ENCODE data around the gene MLLT6.
A peak's percentile ranks its signal among the peaks of the same experiment; 100 is the strongest.

MLLT6 gene

DNA sequence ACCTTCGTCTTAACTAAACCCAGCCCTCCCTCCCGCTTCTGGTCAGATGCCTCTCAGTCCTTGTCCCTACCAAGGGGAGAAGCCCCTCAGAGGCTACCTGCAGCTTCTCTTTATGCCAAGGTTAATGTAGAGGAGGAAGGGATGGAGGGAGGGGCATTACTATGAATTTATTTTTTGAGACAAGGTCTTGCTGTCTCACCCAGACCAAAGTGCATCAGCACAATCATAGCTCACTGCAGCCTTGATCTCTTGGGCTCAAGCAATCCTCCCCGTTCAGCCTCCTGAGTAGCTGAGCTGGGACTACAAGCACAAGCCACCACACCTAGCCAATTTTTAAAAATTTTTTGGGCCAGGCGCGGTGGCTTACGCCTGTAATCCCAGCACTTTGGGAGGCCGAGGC lies 45.7 kb upstream of the MLLT6 start:
- CTCF ChIA-PET, result interaction anchor here (0.6 kb wide), 1 partner anchor 459 kb away, joined by 5 read pairs; no protein-coding TSS in a partner anchor
- TF ChIP-seq, protein P1, sequence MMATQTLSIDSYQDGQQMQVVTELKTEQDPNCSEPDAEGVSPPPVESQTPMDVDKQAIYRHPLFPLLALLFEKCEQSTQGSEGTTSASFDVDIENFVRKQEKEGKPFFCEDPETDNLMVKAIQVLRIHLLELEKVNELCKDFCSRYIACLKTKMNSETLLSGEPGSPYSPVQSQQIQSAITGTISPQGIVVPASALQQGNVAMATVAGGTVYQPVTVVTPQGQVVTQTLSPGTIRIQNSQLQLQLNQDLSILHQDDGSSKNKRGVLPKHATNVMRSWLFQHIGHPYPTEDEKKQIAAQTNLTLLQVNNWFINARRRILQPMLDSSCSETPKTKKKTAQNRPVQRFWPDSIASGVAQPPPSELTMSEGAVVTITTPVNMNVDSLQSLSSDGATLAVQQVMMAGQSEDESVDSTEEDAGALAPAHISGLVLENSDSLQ (IDR thresholded peaks at IDR 0.05), result no peak
- TF ChIP-seq SP1 (IDR thresholded peaks at IDR 0.05), result no peak
- TF ChIP-seq ELF4 (IDR thresholded peaks at IDR 0.05), result no peak
- no peak for TF ChIP-seq FOXK2 (IDR thresholded peaks at IDR 0.05)
- TF ChIP-seq ARNT (IDR thresholded peaks at IDR 0.05), result no peak
- TF ChIP-seq FOXM1 (IDR thresholded peaks at IDR 0.05; ENCODE audit: borderline replicate concordance), result no peak
- no peak for TF ChIP-seq BHLHE40 (IDR thresholded peaks at IDR 0.05; ENCODE audit: borderline replicate concordance)
- no peak for TF ChIP-seq ZNF384 (IDR thresholded peaks at IDR 0.05)
- TF ChIP-seq NFRKB (IDR thresholded peaks at IDR 0.05), result no peak
- TF ChIP-seq L3MBTL2 (conservative IDR thresholded peaks at IDR 0.05), result no peak
- TF ChIP-seq SUZ12 (IDR thresholded peaks at IDR 0.05), result no peak
- TF ChIP-seq HDGF (IDR thresholded peaks at IDR 0.05; ENCODE audit: borderline replicate concordance), result no peak
- no peak for TF ChIP-seq TARDBP (IDR thresholded peaks at IDR 0.05)
- no peak for TF ChIP-seq LEF1 (IDR thresholded peaks at IDR 0.05; ENCODE audit: borderline replicate concordance)
- TF ChIP-seq FOXA1 (IDR thresholded peaks at IDR 0.05), result no peak
- no peak for TF ChIP-seq CTBP1 (IDR thresholded peaks at IDR 0.05; ENCODE audit: borderline replicate concordance)
- POLR2A ChIA-PET, result no interaction called here
- no peak for DNase-seq (ENCODE audit: extremely low spot score)

DNA sequence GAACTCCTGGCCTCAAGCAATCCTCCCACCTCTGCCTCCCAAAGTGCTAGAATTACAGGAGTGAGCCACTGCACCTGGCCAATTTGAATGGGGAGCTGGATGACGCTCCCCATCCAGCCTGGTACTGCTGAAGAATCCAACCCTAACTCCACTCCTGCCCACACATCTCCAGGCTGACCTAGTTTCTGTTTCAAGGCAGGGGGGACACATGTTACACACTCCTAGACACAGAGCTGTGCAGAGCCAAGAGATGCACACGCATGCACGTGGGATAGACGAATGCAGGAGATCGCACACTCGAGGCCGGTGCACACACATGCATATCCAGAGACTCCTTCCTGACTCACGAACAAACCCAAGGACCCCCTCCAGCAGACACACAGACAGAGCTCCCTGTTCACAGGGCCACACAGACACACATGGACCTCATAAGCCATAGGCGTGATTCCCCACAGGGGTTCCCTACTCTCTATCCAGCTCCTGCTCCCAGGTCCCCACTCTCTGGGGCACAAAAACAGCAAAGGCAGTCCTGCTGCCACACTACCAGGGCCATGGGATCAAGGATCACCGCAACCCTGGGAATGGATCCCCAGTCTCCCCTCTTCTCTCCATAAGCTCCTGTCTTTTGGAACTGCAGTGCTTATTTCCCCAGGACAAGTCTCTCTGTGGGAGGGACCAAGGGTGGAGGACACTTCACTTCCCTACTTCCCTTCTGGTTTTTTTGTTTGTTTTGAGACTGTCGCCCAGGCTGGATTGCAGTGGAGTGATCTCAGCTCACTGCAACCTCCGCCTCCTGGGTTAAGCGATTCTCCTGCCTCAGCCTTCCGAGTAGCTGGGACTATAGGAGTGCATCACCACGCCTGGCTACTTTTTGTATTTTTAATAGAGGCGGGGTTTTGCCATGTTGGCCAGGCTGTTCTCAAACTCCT lies 44.7 kb upstream of the MLLT6 start:
- ChIA-PET POLR2A (interaction anchor here (0.6 to 1.0 kb wide), 2 partner anchors 64 to 102 kb away, joined by 3 to 4 read pairs; no protein-coding TSS in a partner anchor), CTCF (interaction anchor here (0.6 to 2.3 kb wide), 6 partner anchors 9 to 126 kb away, joined by 3 to 8 read pairs (median 4); partner anchors contain the start of gene SRCIN1)
- DNase-seq (ENCODE audit: extremely low spot score), result no peak
- no peak for TF ChIP-seq TARDBP (IDR thresholded peaks at IDR 0.05)
- no peak for TF ChIP-seq HDGF (IDR thresholded peaks at IDR 0.05; ENCODE audit: borderline replicate concordance)
- TF ChIP-seq LEF1 (IDR thresholded peaks at IDR 0.05; ENCODE audit: borderline replicate concordance), result no peak
- no peak for TF ChIP-seq FOXK2 (IDR thresholded peaks at IDR 0.05)
- no peak for TF ChIP-seq FOXM1 (IDR thresholded peaks at IDR 0.05; ENCODE audit: borderline replicate concordance)
- TF ChIP-seq NFRKB (IDR thresholded peaks at IDR 0.05), result no peak
- TF ChIP-seq CTBP1 (IDR thresholded peaks at IDR 0.05; ENCODE audit: borderline replicate concordance), result no peak
- TF ChIP-seq, protein P1 (IDR thresholded peaks at IDR 0.05), result no peak
- no peak for TF ChIP-seq L3MBTL2 (conservative IDR thresholded peaks at IDR 0.05)
- no peak for TF ChIP-seq SP1 (IDR thresholded peaks at IDR 0.05)
- no peak for TF ChIP-seq ARNT (IDR thresholded peaks at IDR 0.05)
- TF ChIP-seq FOXA1 (IDR thresholded peaks at IDR 0.05), result no peak
- no peak for TF ChIP-seq SUZ12 (IDR thresholded peaks at IDR 0.05)

DNA sequence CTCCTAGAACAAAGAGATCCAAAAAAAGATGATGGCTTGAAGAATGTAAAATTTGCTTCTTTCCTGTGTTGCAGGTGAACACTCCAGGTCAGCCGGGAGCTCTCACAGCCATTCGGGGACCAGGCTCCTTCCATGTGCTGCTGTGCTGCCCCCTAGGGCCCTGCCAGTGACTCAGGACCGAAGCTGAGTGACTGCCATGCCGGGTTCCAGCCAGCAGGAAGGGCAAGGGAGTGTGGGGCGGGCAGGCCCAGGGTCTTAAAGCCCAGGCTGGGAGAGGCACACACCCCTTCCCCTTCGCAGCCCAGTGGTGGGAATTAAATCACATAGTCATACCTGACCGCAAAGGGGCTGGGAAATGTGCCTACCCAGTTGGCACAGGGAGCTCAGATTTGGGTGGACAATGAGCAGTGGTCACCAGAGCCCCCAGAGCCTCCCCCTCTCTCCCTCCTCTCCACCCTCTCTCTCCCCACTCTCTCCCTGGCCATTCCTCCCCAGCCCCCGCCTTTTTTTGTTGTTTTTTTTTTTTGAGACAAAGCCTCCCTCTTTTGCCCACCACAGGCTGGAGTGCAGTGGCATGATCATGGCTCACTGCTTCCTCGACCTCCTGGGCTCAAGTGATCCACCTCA lies 41.8 kb upstream of the MLLT6 start:
- POLR2A ChIA-PET, result interaction anchor here (0.6 to 1.6 kb wide), 6 partner anchors 9 to 108 kb away, joined by 3 to 7 read pairs (median 3); partner anchors contain the start of gene MLLT6
- CTCF ChIA-PET, result interaction anchor here (0.6 to 2.7 kb wide), 27 partner anchors 9 to 823 kb away, joined by 3 to 25 read pairs (median 4); partner anchors contain the start of genes EPOP and SRCIN1
- DNase-seq (ENCODE audit: extremely low spot score), result peak; percentile 71
- TF ChIP-seq, protein P1 (IDR thresholded peaks at IDR 0.05), result peak; percentile 78
- TF ChIP-seq ZNF384 (IDR thresholded peaks at IDR 0.05) (no peak), HDGF (IDR thresholded peaks at IDR 0.05; ENCODE audit: borderline replicate concordance) (peak; percentile 68; the same call in 1 of the 2 replicates)

DNA sequence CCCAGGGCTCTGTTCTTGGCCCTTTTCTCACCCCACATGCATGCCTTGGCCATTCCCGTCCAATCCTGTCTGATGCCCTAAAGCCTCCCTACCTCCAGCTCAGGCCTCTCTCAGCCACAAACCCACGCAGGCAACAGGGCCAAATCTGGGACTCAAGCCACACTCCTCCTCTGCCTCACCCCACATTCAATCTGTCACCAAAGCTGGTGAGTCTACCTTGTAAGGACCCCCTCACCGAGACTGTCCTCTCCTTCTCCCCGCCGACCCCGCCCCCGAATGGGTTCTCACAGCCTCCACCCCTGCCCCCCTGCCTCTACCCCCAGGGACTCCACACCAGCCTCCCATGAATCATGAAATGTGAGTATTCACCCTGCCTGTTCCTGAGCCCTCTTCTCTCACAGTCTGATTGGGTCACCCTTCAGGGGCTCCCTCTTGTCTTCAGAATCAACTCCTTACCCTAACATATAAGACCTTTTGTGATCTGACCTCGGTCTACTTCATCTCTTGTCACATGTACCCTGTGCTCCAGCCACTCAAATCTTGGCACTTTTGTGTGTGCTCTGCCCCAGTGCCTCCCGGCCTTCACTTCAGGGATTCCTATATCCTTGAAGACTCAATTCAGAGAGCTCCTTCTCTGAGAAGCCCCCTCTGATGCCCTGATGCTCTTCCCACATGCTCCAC lies 41.0 kb upstream of the MLLT6 start:
- CTCF ChIA-PET, result interaction anchor here (0.6 to 2.7 kb wide), 15 partner anchors 10 to 392 kb away, joined by 3 to 25 read pairs (median 5); partner anchors contain the start of genes EPOP and SRCIN1
- TF ChIP-seq NFRKB (IDR thresholded peaks at IDR 0.05) (no peak), FOXA1 (IDR thresholded peaks at IDR 0.05) (no peak), ELF4 (IDR thresholded peaks at IDR 0.05) (no peak), ARNT (IDR thresholded peaks at IDR 0.05) (no peak), SP1 (IDR thresholded peaks at IDR 0.05) (no peak), L3MBTL2 (conservative IDR thresholded peaks at IDR 0.05) (no peak), FOXM1 (IDR thresholded peaks at IDR 0.05; ENCODE audit: borderline replicate concordance) (no peak), BHLHE40 (IDR thresholded peaks at IDR 0.05; ENCODE audit: borderline replicate concordance) (no peak), SUZ12 (IDR thresholded peaks at IDR 0.05) (no peak), LEF1 (IDR thresholded peaks at IDR 0.05; ENCODE audit: borderline replicate concordance) (no peak), TARDBP (IDR thresholded peaks at IDR 0.05) (no peak), HDGF (IDR thresholded peaks at IDR 0.05; ENCODE audit: borderline replicate concordance) (no peak), FOXK2 (IDR thresholded peaks at IDR 0.05) (no peak), ZNF384 (IDR thresholded peaks at IDR 0.05) (no peak), CTBP1 (IDR thresholded peaks at IDR 0.05; ENCODE audit: borderline replicate concordance) (no peak)
- TF ChIP-seq, protein P1 (IDR thresholded peaks at IDR 0.05), result no peak
- no peak for DNase-seq (ENCODE audit: extremely low spot score)
- POLR2A ChIA-PET, result interaction anchor here (1.0 to 1.2 kb wide), 3 partner anchors 58 to 106 kb away, joined by 3 to 4 read pairs (median 3); partner anchors contain the start of gene SRCIN1

All from HEK293T (cell line).